Kidney epithelial cell (primary cell): Measurements from ENCODE around the gene PLA2G2C. TPM values are rescaled to one million over a fixed set of nuclear protein-coding genes. Genes with fewer than 3 reads are reported as not detected.

Experiments used
- DNase-seq: peaks from one replicate; pipeline ENCODE4 v3.0.0-alpha.2; 2010; ENCODE audit warnings: low read depth
- H3K27me3 ChIP-seq: 2 replicates; pipeline ENCODE4 v1.6.0; 2011; ENCODE audit warnings: low read length; ENCODE audit not compliant: control insufficient read depth, insufficient read depth
- H3K36me3 ChIP-seq: 2 replicates; pipeline ENCODE4 v1.5.1; 2011; ENCODE audit warnings: low read length; ENCODE audit not compliant: control insufficient read depth, insufficient read depth
- H3K4me3 ChIP-seq: 2 replicates; pipeline ENCODE4 v1.5.1; 2011; ENCODE audit warnings: low read depth, mild to moderate bottlenecking, control low read depth, low read length
- total RNA-seq: library from RNA; depleted of rRNA; stranded (reverse); fragments of >200 nt; gene quantifications from 2 replicates; pipeline ENCODE4 v1.2.3, GENCODE V29; 2015
- TF ChIP-seq, protein P1 (sequence below): IDR thresholded peaks from 2 replicates; pipeline ENCODE4 v1.5.1; 2011; ENCODE audit warnings: mild to moderate bottlenecking, moderate library complexity, low read length, control low read depth, inconsistent platforms; ENCODE audit not compliant: insufficient read depth, poor library complexity, severe bottlenecking

The PLA2G2C gene
- total RNA-seq, 1 donor from 2014 or later: not detected

DNA sequence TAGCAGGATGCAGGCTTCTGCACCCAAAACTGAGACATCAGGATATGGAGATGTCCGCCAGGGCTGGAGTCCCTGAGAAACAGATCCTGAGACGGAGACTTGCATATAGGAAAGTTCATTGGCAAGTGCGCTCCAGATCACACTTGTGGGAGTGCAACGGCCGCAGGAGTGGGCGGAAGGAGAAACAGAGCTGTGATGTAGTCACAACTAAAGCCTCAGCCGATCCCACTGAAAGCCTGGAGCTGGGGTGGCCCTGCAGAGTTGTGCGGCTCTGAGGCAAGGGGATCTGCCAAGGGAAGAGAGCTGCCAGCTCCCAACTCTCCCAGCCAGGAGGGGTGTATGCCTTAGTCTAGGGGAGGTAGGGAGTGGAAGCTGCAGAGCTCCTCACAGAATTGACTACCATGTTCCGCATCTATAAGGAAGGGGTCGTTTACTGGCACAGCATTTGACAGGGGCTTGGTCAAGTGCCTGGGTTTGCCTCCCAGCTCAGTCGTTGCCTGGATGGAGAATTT is 42.1 kb upstream of the PLA2G2C start:
- Histone ChIP-seq H3K4me3 (no peak overlapping the region), H3K27me3 (peaks cover 6% of the 10 kb centered on the region), H3K36me3 (no peaks in the 10 kb centered on the region)
- no peak for DNase-seq
- TF ChIP-seq, protein P1, sequence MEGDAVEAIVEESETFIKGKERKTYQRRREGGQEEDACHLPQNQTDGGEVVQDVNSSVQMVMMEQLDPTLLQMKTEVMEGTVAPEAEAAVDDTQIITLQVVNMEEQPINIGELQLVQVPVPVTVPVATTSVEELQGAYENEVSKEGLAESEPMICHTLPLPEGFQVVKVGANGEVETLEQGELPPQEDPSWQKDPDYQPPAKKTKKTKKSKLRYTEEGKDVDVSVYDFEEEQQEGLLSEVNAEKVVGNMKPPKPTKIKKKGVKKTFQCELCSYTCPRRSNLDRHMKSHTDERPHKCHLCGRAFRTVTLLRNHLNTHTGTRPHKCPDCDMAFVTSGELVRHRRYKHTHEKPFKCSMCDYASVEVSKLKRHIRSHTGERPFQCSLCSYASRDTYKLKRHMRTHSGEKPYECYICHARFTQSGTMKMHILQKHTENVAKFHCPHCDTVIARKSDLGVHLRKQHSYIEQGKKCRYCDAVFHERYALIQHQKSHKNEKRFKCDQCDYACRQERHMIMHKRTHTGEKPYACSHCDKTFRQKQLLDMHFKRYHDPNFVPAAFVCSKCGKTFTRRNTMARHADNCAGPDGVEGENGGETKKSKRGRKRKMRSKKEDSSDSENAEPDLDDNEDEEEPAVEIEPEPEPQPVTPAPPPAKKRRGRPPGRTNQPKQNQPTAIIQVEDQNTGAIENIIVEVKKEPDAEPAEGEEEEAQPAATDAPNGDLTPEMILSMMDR: no peak

DNA sequence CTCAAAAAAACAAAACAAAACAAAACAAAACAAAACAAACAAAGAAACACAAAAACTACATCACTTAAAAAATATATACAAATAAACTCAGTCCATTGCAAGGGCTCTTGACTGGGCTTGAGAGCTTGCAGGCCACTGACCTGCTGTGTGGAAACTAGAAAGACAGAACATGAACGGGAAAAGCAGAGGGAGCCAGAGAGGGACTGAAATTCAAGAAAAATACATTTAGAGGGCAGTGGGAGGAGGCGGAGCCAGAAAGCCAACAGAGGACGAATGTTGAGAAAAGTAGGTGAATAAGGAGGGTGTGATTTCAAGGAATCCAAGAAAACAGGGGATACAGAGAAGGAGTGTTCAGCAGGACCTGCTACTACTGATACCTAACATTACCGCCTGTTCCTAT is 41.4 kb upstream of the PLA2G2C start:
- TF ChIP-seq, protein P1: no peak
- H3K27me3 ChIP-seq: peaks cover 6% of the 10 kb centered on the region

DNA sequence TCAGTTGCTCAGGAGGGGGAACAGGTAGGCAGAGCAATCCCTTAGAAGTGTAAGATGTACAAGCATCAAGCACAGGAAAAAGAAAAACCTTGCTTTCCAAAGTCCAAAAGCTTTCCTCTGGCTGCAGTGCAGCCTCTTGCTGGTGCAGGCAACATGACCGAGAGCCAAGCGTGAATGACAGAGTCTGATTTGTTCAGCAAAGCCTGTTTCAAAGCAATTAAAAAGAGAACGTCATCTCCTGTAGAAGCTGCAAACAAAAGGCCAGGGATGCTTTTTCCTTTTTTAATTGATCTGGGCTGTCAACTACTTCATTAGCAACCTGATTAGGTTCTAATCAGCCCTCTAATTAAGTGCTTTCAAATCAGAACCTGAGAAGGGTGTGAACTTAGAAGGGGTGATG is 38.2 kb upstream of the PLA2G2C start:
- no peaks in the 10 kb centered on the region for H3K36me3 ChIP-seq
- H3K4me3 ChIP-seq: no peak overlapping the region
- no peak for DNase-seq
- peaks cover 5% of the 10 kb centered on the region for H3K27me3 ChIP-seq
- TF ChIP-seq, protein P1: no peak

More for the DNA sequence above, 41.4 kb upstream of the PLA2G2C start:
- Histone ChIP-seq H3K4me3 (no peak overlapping the region), H3K36me3 (no peaks in the 10 kb centered on the region)
- DNase-seq: no peak

DNA sequence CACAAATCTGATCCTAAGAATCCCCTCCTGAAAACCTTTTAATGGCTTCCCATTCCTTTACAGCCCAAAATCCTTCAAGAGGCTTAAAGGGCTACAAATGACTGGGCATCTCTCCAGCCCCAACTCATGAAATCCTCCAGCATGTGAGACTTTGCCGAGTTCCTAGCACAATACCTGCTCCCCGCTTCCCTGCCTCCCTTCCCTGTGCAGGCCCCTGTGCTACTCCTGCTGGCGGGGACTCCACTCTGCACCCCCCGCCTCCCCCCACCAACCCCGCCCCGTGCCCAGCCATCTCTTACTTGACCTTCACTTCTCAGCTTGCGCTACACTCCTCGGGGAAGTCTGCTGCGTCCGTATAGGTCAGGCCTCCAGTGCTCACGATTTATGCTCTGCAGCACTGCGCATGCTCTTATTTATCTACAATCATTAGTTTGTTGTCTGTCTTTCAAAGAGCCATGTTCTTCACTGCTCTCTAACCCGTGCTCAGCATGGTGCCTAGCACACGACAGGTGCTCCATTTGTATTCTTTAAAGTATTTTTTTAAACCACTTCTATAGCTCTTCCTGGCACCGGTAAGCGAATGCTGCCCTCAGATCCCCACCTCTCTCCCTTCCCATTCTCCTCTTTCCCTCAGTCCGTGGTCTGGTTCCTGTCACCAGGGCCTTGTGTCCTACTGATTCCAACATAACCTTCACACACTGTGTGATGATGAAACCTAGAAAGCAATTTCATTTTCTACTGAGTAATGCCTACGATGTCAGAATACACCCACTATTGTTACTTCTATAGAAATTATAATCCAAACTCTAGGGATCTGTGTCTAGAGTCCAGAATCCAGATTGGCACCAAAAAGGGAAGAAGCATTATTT is 37.5 kb upstream of the PLA2G2C start:
- TF ChIP-seq, protein P1: no peak
- H3K36me3 ChIP-seq: no peaks in the 10 kb centered on the region
- DNase-seq: no peak
- H3K27me3 ChIP-seq: peaks cover 5% of the 10 kb centered on the region
- H3K4me3 ChIP-seq: no peak overlapping the region

DNA sequence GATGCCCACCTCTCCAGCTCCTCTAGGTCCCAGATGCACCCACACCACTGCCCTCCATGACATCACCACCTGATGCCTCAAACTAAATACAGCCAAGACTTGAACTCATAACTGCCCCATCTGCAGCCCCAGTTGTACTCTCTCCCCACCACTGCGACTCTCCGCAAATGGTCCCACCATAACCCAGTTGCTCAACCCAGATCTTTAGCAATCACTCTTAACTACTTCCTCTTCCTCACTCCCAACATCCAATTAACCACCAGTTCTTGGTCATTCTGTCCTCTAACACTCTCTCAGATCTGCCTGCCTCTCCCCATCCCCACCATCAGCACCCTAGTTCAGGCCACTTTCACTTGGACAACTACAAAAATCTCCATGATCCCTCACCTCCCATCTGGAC is 36.8 kb upstream of the PLA2G2C start:
- no peak for DNase-seq
- Histone ChIP-seq H3K27me3 (peaks cover 2% of the 10 kb centered on the region), H3K4me3 (no peak overlapping the region), H3K36me3 (no peaks in the 10 kb centered on the region)
- TF ChIP-seq, protein P1: no peak
